H1 (cell line): ENCODE results near the gene EVC2. TPM values are rescaled to one million over a fixed set of nuclear protein-coding genes. Genes with fewer than 3 reads are reported as not detected.

ENCODE experiments used
- CTCF ChIA-PET: fragments of 300-600 bp; sonication (Branson Sonifier 250); formaldehyde crosslinking; loops from one replicate; lab custom pipeline; 2021; ENCODE audit not compliant: partially characterized antibody; lab: Charles Lee
- POLR2A ChIA-PET: fragments of 300-600 bp; sonication (Branson Sonifier 250); formaldehyde crosslinking; loops from one replicate; lab custom pipeline; 2021; ENCODE audit warnings: inconsistent platforms; ENCODE audit not compliant: partially characterized antibody; lab: Charles Lee
- DNase-seq, 2 experiments: peaks; one replicate each; pipeline versions ENCODE4 v3.0.0 to v3.0.0-alpha.2; 2010 to 2022; ENCODE audit warnings: low spot score in 2 of 2, low read depth in 1 of 2, mixed read lengths in 1 of 2
- FAIRE-seq: peaks from 2 replicates; lab custom pipeline; 2011; peaks lifted over from hg19 to GRCh38; lab: Jason Lieb, UNC
- H2AFZ ChIP-seq: 2 replicates; pipeline ENCODE4 v1.8.1; 2012; ENCODE audit warnings: low read length, inconsistent platforms
- H2AK5ac ChIP-seq: 2 replicates; pipeline ENCODE4 v1.6.1; 2013; ENCODE audit warnings: low read depth, low read length
- H2BK120ac ChIP-seq: replicated peaks from 2 replicates; pipeline ENCODE3; 2013; ENCODE audit warnings: low read depth, low read length, inconsistent platforms
- H2BK12ac ChIP-seq: 2 replicates; pipeline ENCODE4 v1.6.1; 2013; ENCODE audit warnings: low read depth, low read length
- H2BK15ac ChIP-seq: 2 replicates; pipeline ENCODE4 v1.6.1; 2013; ENCODE audit warnings: low read length
- H2BK20ac ChIP-seq: 2 replicates; pipeline ENCODE4 v1.6.1; 2013; ENCODE audit warnings: low read length
- H2BK5ac ChIP-seq: 2 replicates; pipeline ENCODE4 v1.6.1; 2013; ENCODE audit warnings: low read depth, low read length
- H3K14ac ChIP-seq: 2 replicates; pipeline ENCODE4 v1.6.1; 2013; ENCODE audit warnings: inconsistent platforms; ENCODE audit not compliant: insufficient read length
- H3K18ac ChIP-seq: 2 replicates; pipeline ENCODE4 v1.6.1; 2013; ENCODE audit warnings: low read length; ENCODE audit errors: extremely low read depth
- H3K23ac ChIP-seq: 2 replicates; pipeline ENCODE4 v1.6.1; 2013; ENCODE audit warnings: inconsistent platforms; ENCODE audit not compliant: insufficient read length
- H3K23me2 ChIP-seq: 2 replicates; pipeline ENCODE4 v1.6.1; 2013; ENCODE audit warnings: low read depth, low read length
- H3K27ac ChIP-seq: 2 replicates; pipeline ENCODE4 v1.6.1; 2011; ENCODE audit warnings: low read depth, low read length, inconsistent platforms
- H3K27me3 ChIP-seq, 4 experiments: replicated peaks in 1 of 4; 1 replicate in 1 of 4; 2 replicates in 3 of 4; pipeline versions ENCODE4 v1.6.1 to v1.8.1; 2011 to 2013; ENCODE audit warnings: low read length in 3 of 4, mild to moderate bottlenecking in 3 of 4, inconsistent platforms in 2 of 4, mixed read lengths in 2 of 4, moderate library complexity in 1 of 4; ENCODE audit not compliant: control insufficient read depth in 3 of 4, insufficient read depth in 3 of 4; ENCODE audit errors: extremely low read depth in 1 of 4
- H3K36me3 ChIP-seq, 4 experiments: 2 replicates each; pipeline versions ENCODE4 v1.6.1 to v1.8.1; 2011 to 2013; ENCODE audit warnings: mild to moderate bottlenecking in 4 of 4, low read length in 3 of 4, moderate library complexity in 2 of 4, control low read depth in 1 of 4, inconsistent platforms in 1 of 4; ENCODE audit not compliant: insufficient read depth in 4 of 4, control insufficient read depth in 2 of 4
- H3K4ac ChIP-seq: replicated peaks from 2 replicates; pipeline ENCODE3; 2013; ENCODE audit warnings: low read length, low read depth, mixed read lengths, inconsistent platforms; ENCODE audit not compliant: insufficient read length
- H3K4me1 ChIP-seq, 4 experiments: replicated peaks in 1 of 4; 1 replicate in 1 of 4; 2 replicates in 3 of 4; pipeline versions ENCODE4 v1.6.1 to v1.8.1; 2011 to 2013; ENCODE audit warnings: low read length in 3 of 4, inconsistent platforms in 2 of 4, mixed read lengths in 1 of 4; ENCODE audit not compliant: insufficient read depth in 4 of 4, control insufficient read depth in 3 of 4
- H3K4me2 ChIP-seq, 2 experiments: 2 replicates each; pipeline versions ENCODE4 v1.6.1 to v1.8.1; 2011 to 2013; ENCODE audit warnings: low read depth in 2 of 2, low read length in 2 of 2, control low read depth in 1 of 2, inconsistent platforms in 1 of 2, mild to moderate bottlenecking in 1 of 2; ENCODE audit not compliant: insufficient read depth in 1 of 2
- H3K4me3 ChIP-seq, 4 experiments: fragments of 200-600, 300-600 bp in 1 of 4; sonication (generic), shearing (Covaris generic), sonication (Bioruptor Twin) in 1 of 4; 2 replicates each; pipeline versions ENCODE4 v1.5.1 to v1.8.1; 2011 to 2016; ENCODE audit warnings: low read length in 4 of 4, low read depth in 3 of 4, control low read depth in 2 of 4, inconsistent platforms in 2 of 4, mild to moderate bottlenecking in 2 of 4, mixed read lengths in 1 of 4, moderate library complexity in 1 of 4; ENCODE audit not compliant: insufficient read depth in 2 of 4; ENCODE audit errors: extremely low read depth in 1 of 4
- H3K56ac ChIP-seq: replicated peaks from 2 replicates; pipeline ENCODE3; 2013; ENCODE audit warnings: low read depth, mild to moderate bottlenecking, mixed read lengths, low read length, inconsistent platforms; ENCODE audit not compliant: insufficient read length
- H3K79me1 ChIP-seq: 2 replicates; pipeline ENCODE4 v1.6.1; 2013; ENCODE audit warnings: low read depth, low read length, control low read depth
- H3K79me2 ChIP-seq, 2 experiments: 2 replicates each; pipeline versions ENCODE4 v1.6.1 to v1.8.1; 2012 to 2013; ENCODE audit warnings: low read length in 2 of 2, mild to moderate bottlenecking in 2 of 2, inconsistent platforms in 1 of 2; ENCODE audit not compliant: insufficient read depth in 2 of 2, control insufficient read depth in 1 of 2
- H3K9ac ChIP-seq, 4 experiments: replicated peaks in 1 of 4; 1 replicate in 1 of 4; 2 replicates in 3 of 4; pipeline versions ENCODE4 v1.6.1 to v1.8.1; 2011 to 2013; ENCODE audit warnings: low read depth in 3 of 4, low read length in 3 of 4, control low read depth in 2 of 4, mild to moderate bottlenecking in 2 of 4, moderate library complexity in 2 of 4, inconsistent platforms in 1 of 4; ENCODE audit errors: extremely low read depth in 1 of 4
- H3K9me3 ChIP-seq, 2 experiments: 2 replicates each; pipeline versions ENCODE4 v1.6.1 to v1.8.1; 2012 to 2013; ENCODE audit warnings: mild to moderate bottlenecking in 2 of 2, moderate library complexity in 2 of 2, control low read depth in 1 of 2, inconsistent platforms in 1 of 2, low read depth in 1 of 2, low read length in 1 of 2, mixed read lengths in 1 of 2; ENCODE audit not compliant: insufficient read depth in 2 of 2
- H4K20me1 ChIP-seq, 2 experiments: replicated peaks in 1 of 2; 2 replicates each; pipeline versions ENCODE3 to v1.8.1; 2011 to 2013; ENCODE audit warnings: inconsistent platforms in 2 of 2, low read length in 2 of 2, mild to moderate bottlenecking in 1 of 2; ENCODE audit not compliant: insufficient read depth in 2 of 2, control insufficient read depth in 1 of 2
- H4K5ac ChIP-seq: 2 replicates; pipeline ENCODE4 v1.6.1; 2013; ENCODE audit warnings: low read length, low read depth, mixed read lengths, inconsistent platforms; ENCODE audit not compliant: insufficient read length
- H4K8ac ChIP-seq: 2 replicates; pipeline ENCODE4 v1.8.0; 2013; ENCODE audit warnings: mild to moderate bottlenecking, moderate library complexity, low read length, inconsistent platforms; ENCODE audit not compliant: insufficient read depth; ENCODE audit errors: extremely low read depth
- H4K91ac ChIP-seq: replicated peaks from 2 replicates; pipeline ENCODE3; 2013; ENCODE audit warnings: low read length, mixed read lengths, inconsistent platforms; ENCODE audit not compliant: insufficient read length
- BCL11A ChIP-seq, 2 experiments: IDR thresholded peaks; one replicate each; pipeline ENCODE4 v1.6.1; 2011; ENCODE audit warnings: low read depth in 2 of 2, low read length in 2 of 2, mild to moderate bottlenecking in 2 of 2
- CHD1 ChIP-seq: IDR thresholded peaks from 2 replicates; pipeline ENCODE4 v1.6.1; 2012; ENCODE audit warnings: low read depth, low read length, improper control_type of control experiment
- HDAC2 ChIP-seq, 2 experiments: fragments of 300-600 bp in 1 of 2; sonication (generic) in 1 of 2; IDR thresholded peaks; 2 replicates each; pipeline ENCODE4 v1.6.1; 2011 to 2012; ENCODE audit warnings: low read depth in 2 of 2, low read length in 2 of 2, mild to moderate bottlenecking in 2 of 2, moderate library complexity in 2 of 2, borderline replicate concordance in 1 of 2, inconsistent platforms in 1 of 2
- KDM1A ChIP-seq: fragments of 200-600, 300-600 bp; sonication (generic); IDR thresholded peaks from 2 replicates; pipeline ENCODE4 v1.7.1; 2016; ENCODE audit warnings: mild to moderate bottlenecking, low read length, borderline replicate concordance
- KDM4A ChIP-seq: IDR thresholded peaks from one replicate; pipeline ENCODE4 v1.7.1; 2012; ENCODE audit warnings: low read depth, mild to moderate bottlenecking, moderate library complexity, low read length, inconsistent platforms; ENCODE audit not compliant: severe bottlenecking
- NANOG ChIP-seq: IDR thresholded peaks from 2 replicates; pipeline ENCODE4 v1.6.1; 2011; ENCODE audit warnings: low read length, low read depth, mild to moderate bottlenecking, inconsistent platforms; ENCODE audit not compliant: insufficient read depth, poor library complexity, severe bottlenecking
- NRF1 ChIP-seq: IDR thresholded peaks from 2 replicates; pipeline ENCODE4 v1.6.1; 2011; ENCODE audit warnings: mild to moderate bottlenecking, low read depth, low read length, improper control_type of control experiment
- PHF8 ChIP-seq: fragments of 200-600 bp; sonication (generic); conservative IDR thresholded peaks from 2 replicates; pipeline ENCODE4 v1.7.1; 2012; ENCODE audit warnings: low read depth, mild to moderate bottlenecking, inconsistent platforms, low read length, moderate library complexity
- POU5F1 ChIP-seq: IDR thresholded peaks from 2 replicates; pipeline ENCODE4 v1.6.1; 2011; ENCODE audit warnings: low read depth, mild to moderate bottlenecking, low read length, moderate library complexity
- SIRT6 ChIP-seq: IDR thresholded peaks from one replicate; pipeline ENCODE4 v1.7.1; 2012; ENCODE audit warnings: low read length, inconsistent platforms
- SP1 ChIP-seq: IDR thresholded peaks from 2 replicates; pipeline ENCODE4 v1.6.1; 2011; ENCODE audit warnings: low read depth, low read length
- TAF1 ChIP-seq: IDR thresholded peaks from 2 replicates; pipeline ENCODE4 v1.6.1; 2011; ENCODE audit warnings: mild to moderate bottlenecking, low read depth, low read length
- TBP ChIP-seq: IDR thresholded peaks from 2 replicates; pipeline ENCODE4 v1.6.1; 2011; ENCODE audit warnings: low read depth, low read length, improper control_type of control experiment
- TEAD4 ChIP-seq: IDR thresholded peaks from 2 replicates; pipeline ENCODE4 v1.6.1; 2012; ENCODE audit warnings: low read depth, low read length, inconsistent platforms, mixed read lengths
- WGBS, 2 experiments: shearing (Covaris generic) in 1 of 2; methylation state at CpG; one replicate each; pipeline versions ENCODE4 v1.1.6 to v1.1.7; 2013 to 2015; ENCODE audit warnings: low lambda C conversion rate in 2 of 2, mixed read lengths in 2 of 2, inconsistent platforms in 1 of 2, low coverage in 1 of 2, missing lambda C conversion rate in 1 of 2; ENCODE audit not compliant: insufficient replicate concordance in 2 of 2, insufficient coverage in 1 of 2, insufficient read length in 1 of 2; ENCODE audit errors: extremely low coverage in 1 of 2, missing lambda C conversion rate in 1 of 2; 5-methylcytosine and 5-hydroxymethylcytosine counted together
- polyA plus RNA-seq, 7 experiments: library from polyadenylated mRNA; depleted of rRNA in 3 of 7; stranded (reverse) in 5 of 7; unstranded in 2 of 7; fragments of >200 nt in 5 of 7; fragments of 200-250 nt in 2 of 7; gene quantifications; 1 replicate in 5 of 7; 2 replicates in 1 of 7; 4 replicates in 1 of 7; pipeline versions ENCODE4 v1.2.1 to v1.2.3, GENCODE V29; 2011 to 2013; ENCODE audit warnings: missing spikeins in 2 of 7, mixed read lengths in 2 of 7
- total RNA-seq: library from RNA; stranded (reverse); fragmentation: NEBNext Ultra II Directional; extraction: Animal tissue kit (Norgen Biotek cat#: 25700); gene quantifications from 2 replicates; pipeline ENCODE4 v1.2.1, GENCODE V29; 2021
- TF ChIP-seq, protein P1 (sequence below): IDR thresholded peaks from 2 replicates; pipeline ENCODE4 v1.6.1; 2011; ENCODE audit warnings: low read depth, mild to moderate bottlenecking, low read length; ENCODE audit not compliant: insufficient read depth

EVC2 gene
- total and polyA plus RNA-seq, 2 of the 8 experiments (the other 6 are each of a cell fraction or from before 2014, with no cell fraction given), result 0.73 to 5.9 TPM

DNA sequence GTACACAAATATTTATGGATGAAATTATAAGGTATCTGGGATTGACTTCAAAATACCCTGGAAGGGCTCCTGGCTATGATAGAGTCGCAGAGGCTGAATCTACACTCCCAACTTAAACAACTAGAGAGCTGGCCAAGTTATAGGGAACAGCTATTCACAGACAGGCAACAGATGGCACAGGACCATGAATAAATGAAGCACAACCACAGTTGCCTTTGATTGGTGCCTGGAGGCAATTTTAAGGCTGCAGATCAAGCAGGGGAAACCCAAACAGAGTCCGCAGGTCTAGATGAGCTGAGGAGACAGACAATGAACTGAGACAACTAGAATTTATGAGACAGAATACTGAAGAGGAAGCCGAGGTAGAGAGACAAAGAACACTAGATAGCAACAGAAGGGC is 155.9 kb downstream of the EVC2 start:
- Histone ChIP-seq H3K23me2 (no peaks in the 10 kb centered on the region), H4K5ac (no peak overlapping the region), H3K56ac (no peak overlapping the region), H2AFZ (no peak overlapping the region), H3K4me3 (no peak overlapping the region), H3K4me1 (no peaks in the 10 kb centered on the region), H3K36me3 (no peaks in the 10 kb centered on the region; a peak in 1 of 8 replicates), H3K23ac (no peak overlapping the region), H3K4ac (no peak overlapping the region), H4K20me1 (no peaks in the 10 kb centered on the region), H4K91ac (no peak overlapping the region), H3K79me2 (no peaks in the 10 kb centered on the region), H2BK120ac (no peak overlapping the region), H3K27me3 (no peaks in the 10 kb centered on the region), H3K4me2 (no peak overlapping the region), H2BK5ac (no peak overlapping the region), H2BK20ac (no peak overlapping the region), H3K14ac (no peak overlapping the region), H4K8ac (no peak overlapping the region), H3K9me3 (peaks cover 9 to 20% of the 10 kb centered on the region in 2 experiments; a peak in 3 of 4 replicates), H2BK12ac (no peak overlapping the region), H3K18ac (no peak overlapping the region), H3K79me1 (no peaks in the 10 kb centered on the region), H3K9ac (no peak overlapping the region), H2BK15ac (no peak overlapping the region), H2AK5ac (no peak overlapping the region), H3K27ac (no peak overlapping the region)
- WGBS, 2 experiments, result 83% methylated on average over 3 of the region's 3 CpGs; no CpG with 5 or more reads in 1 of the 2 experiments
- DNase-seq, result no peak
- POLR2A ChIA-PET, result no interaction called here
- CTCF ChIA-PET, result no interaction called here
- no peak for FAIRE-seq
- TF ChIP-seq TBP (no peak), NANOG (no peak), SP1 (no peak), TAF1 (no peak), PHF8 (no peak), TEAD4 (no peak), KDM1A (no peak), KDM4A (no peak), HDAC2 (IDR thresholded peaks at IDR 0.05; ENCODE audit: borderline replicate concordance in 1 of 2, low read depth in 2 of 2, low read length in 2 of 2) (no peak), NRF1 (no peak), POU5F1 (no peak), CHD1 (no peak), BCL11A (IDR thresholded peaks at IDR 0.05; ENCODE audit: low read depth in 2 of 2, low read length in 2 of 2) (no peak), SIRT6 (no peak)
- TF ChIP-seq, protein P1, sequence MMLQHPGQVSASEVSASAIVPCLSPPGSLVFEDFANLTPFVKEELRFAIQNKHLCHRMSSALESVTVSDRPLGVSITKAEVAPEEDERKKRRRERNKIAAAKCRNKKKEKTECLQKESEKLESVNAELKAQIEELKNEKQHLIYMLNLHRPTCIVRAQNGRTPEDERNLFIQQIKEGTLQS, result no peak
